Uterus (tissue), 2 donors: ENCODE results near the gene TADA2A.

Experiments
- POLR2A ChIP-seq, 2 donors: fragments of 450-650 bp; IDR thresholded peaks; one replicate each; pipeline ENCODE4 v1.6.1; 2016; ENCODE audit warnings: antibody characterized with exemption in 2 of 2, mild to moderate bottlenecking in 1 of 2, moderate library complexity in 1 of 2
- TF ChIP-seq, protein P1 (sequence below), 4 experiments: fragments of 200-600 bp in 2 of 4; fragments of 450-650 bp in 2 of 4; sonication (generic) in 2 of 4; IDR thresholded peaks; one replicate each; pipeline ENCODE4 v1.5.1; 2016 to 2019; ENCODE audit warnings: antibody characterized with exemption in 4 of 4, mild to moderate bottlenecking in 2 of 4, moderate library complexity in 1 of 4

DNA sequence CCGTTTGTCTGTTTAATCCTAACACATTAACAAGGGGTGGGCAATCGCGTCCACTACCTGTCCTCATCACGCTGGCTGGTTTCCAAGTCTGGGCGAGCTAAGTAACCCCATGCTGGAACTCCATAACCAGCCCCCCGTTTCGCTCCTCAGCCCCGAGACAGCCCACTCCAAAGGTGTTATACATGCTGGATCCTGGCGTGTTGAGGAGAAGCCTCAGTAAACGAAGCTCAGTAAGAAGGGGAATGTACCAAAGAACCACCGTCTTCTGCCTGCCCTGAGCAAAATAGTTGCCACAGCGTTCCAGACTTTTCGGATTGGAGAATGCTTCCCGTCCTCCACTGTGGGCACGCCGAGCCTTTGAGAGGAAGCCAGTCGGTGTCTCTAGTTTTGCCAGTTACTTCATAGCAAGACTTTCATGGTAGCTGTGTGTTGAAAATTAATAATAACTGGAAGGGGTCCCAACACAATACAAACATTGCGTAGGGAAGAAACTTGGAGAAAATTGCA, 47.0 kb upstream of the TADA2A start:
- TF ChIP-seq, protein P1, sequence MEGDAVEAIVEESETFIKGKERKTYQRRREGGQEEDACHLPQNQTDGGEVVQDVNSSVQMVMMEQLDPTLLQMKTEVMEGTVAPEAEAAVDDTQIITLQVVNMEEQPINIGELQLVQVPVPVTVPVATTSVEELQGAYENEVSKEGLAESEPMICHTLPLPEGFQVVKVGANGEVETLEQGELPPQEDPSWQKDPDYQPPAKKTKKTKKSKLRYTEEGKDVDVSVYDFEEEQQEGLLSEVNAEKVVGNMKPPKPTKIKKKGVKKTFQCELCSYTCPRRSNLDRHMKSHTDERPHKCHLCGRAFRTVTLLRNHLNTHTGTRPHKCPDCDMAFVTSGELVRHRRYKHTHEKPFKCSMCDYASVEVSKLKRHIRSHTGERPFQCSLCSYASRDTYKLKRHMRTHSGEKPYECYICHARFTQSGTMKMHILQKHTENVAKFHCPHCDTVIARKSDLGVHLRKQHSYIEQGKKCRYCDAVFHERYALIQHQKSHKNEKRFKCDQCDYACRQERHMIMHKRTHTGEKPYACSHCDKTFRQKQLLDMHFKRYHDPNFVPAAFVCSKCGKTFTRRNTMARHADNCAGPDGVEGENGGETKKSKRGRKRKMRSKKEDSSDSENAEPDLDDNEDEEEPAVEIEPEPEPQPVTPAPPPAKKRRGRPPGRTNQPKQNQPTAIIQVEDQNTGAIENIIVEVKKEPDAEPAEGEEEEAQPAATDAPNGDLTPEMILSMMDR (IDR thresholded peaks at IDR 0.05) = no peak
- no peak for TF ChIP-seq POLR2A (IDR thresholded peaks at IDR 0.05)
